SU-DHL-6 (cell line): ENCODE data around the gene IGF2R.

Experiments
- H2AFZ ChIP-seq: fragments of 200-600 bp; sonication (generic); 2 replicates; pipeline ENCODE4 v1.6.1; 2014; ENCODE audit warnings: low read depth, mild to moderate bottlenecking, moderate library complexity, mixed read lengths, antibody characterized with exemption, low read length; ENCODE audit not compliant: severe bottlenecking
- H3F3A ChIP-seq: fragments of 200-600 bp; shearing (Covaris generic); 2 replicates; pipeline ENCODE4 v1.6.0; 2016; ENCODE audit warnings: antibody characterized with exemption, mild to moderate bottlenecking; ENCODE audit not compliant: insufficient read depth
- H3K27ac ChIP-seq: fragments of 200-600 bp; sonication (generic); 2 replicates; pipeline ENCODE4 v1.5.1; 2016; ENCODE audit warnings: low read depth, mild to moderate bottlenecking, low read length, moderate library complexity, mixed read lengths
- H3K27me3 ChIP-seq: fragments of 200-600 bp; sonication (generic), shearing (Covaris generic); 2 replicates; pipeline ENCODE4 v1.6.0; 2014; ENCODE audit warnings: mild to moderate bottlenecking, low read length
- H3K36me3 ChIP-seq: fragments of 200-600 bp; sonication (generic); 2 replicates; pipeline ENCODE4 v1.6.1; 2014; ENCODE audit warnings: mild to moderate bottlenecking, low read length, mixed read lengths
- H3K4me2 ChIP-seq: fragments of 300-600, 200-600 bp; shearing (Covaris generic), sonication (generic); 2 replicates; pipeline ENCODE4 v1.6.0; 2014; ENCODE audit warnings: low read length, low read depth, mild to moderate bottlenecking; ENCODE audit not compliant: poor library complexity, severe bottlenecking
- H3K4me3 ChIP-seq: fragments of 200-600 bp; sonication (generic); 2 replicates; pipeline ENCODE4 v1.5.1; 2014; ENCODE audit warnings: antibody characterized with exemption, low read length, mild to moderate bottlenecking, mixed read lengths; ENCODE audit not compliant: insufficient read depth, poor library complexity, severe bottlenecking
- H3K79me2 ChIP-seq: fragments of 200-600 bp; sonication (generic); 2 replicates; pipeline ENCODE4 v1.6.1; 2014; ENCODE audit warnings: mild to moderate bottlenecking, low read length, moderate library complexity; ENCODE audit not compliant: insufficient read depth
- H3K9ac ChIP-seq: fragments of 200-600 bp; sonication (generic); 2 replicates; pipeline ENCODE4 v1.7.0; 2014; ENCODE audit warnings: mild to moderate bottlenecking, low read length
- H3K9me2 ChIP-seq: fragments of 200-600 bp; sonication (generic); replicated peaks from 2 replicates; pipeline ENCODE4 v1.6.1; 2014; ENCODE audit warnings: low read length; ENCODE audit not compliant: insufficient read depth
- H3K9me3 ChIP-seq: fragments of 200-600 bp; sonication (generic); 2 replicates; pipeline ENCODE4 v1.6.1; 2014; ENCODE audit warnings: low read length, mixed read lengths; ENCODE audit not compliant: insufficient read depth
- H4K20me1 ChIP-seq: fragments of 200-600 bp; sonication (generic); 2 replicates; pipeline ENCODE4 v1.6.1; 2014; ENCODE audit warnings: low read depth, mild to moderate bottlenecking, antibody characterized with exemption, low read length, moderate library complexity, mixed read lengths
- EZH2phosphoT487 ChIP-seq: fragments of 200-600 bp; sonication (generic), shearing (Covaris generic); conservative IDR thresholded peaks from 2 replicates; pipeline ENCODE4 v1.6.1; 2018; ENCODE audit warnings: mild to moderate bottlenecking, antibody characterized with exemption, low read length, moderate library complexity, mixed read lengths
- TF ChIP-seq, protein P1 (sequence below): fragments of 200-600 bp; sonication (generic); IDR thresholded peaks from one replicate; pipeline ENCODE4 v1.5.1; 2017; ENCODE audit warnings: antibody characterized with exemption, mild to moderate bottlenecking, low read length, moderate library complexity; ENCODE audit not compliant: insufficient read depth, poor library complexity, severe bottlenecking

IGF2R gene

DNA sequence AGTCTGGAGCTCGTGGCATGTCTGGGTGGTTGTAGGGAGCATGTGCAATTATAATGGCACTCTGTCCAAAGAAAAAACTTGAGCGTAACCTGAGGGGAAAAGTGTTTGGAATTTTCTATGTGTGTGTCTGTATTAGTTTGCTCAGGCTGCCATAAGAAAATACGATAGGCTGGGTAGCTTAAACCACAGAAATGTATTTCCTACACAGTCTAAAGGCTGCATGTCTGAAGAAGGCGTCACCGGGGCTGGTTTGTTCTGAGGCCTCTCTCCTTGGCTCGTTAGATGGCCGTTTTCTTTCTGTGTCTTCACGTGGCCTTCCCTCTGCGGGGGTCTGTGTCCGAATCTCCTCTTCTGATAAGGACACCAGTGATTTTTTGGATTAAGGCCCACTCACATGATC is 59.0 kb downstream of the IGF2R start:
- H3K27ac ChIP-seq: no peak overlapping the region
- no peaks in the 10 kb centered on the region for H3K36me3 ChIP-seq
- H3K4me2 ChIP-seq: no peak overlapping the region
- H3K79me2 ChIP-seq: no peaks in the 10 kb centered on the region
- H3K4me3 ChIP-seq: no peak overlapping the region
- no peaks in the 10 kb centered on the region for H3K9me3 ChIP-seq
- H4K20me1 ChIP-seq: no peaks in the 10 kb centered on the region
- H3K9ac ChIP-seq: no peak overlapping the region
- H3K9me2 ChIP-seq: no peaks in the 10 kb centered on the region
- TF ChIP-seq EZH2phosphoT487: no peak
- TF ChIP-seq, protein P1, sequence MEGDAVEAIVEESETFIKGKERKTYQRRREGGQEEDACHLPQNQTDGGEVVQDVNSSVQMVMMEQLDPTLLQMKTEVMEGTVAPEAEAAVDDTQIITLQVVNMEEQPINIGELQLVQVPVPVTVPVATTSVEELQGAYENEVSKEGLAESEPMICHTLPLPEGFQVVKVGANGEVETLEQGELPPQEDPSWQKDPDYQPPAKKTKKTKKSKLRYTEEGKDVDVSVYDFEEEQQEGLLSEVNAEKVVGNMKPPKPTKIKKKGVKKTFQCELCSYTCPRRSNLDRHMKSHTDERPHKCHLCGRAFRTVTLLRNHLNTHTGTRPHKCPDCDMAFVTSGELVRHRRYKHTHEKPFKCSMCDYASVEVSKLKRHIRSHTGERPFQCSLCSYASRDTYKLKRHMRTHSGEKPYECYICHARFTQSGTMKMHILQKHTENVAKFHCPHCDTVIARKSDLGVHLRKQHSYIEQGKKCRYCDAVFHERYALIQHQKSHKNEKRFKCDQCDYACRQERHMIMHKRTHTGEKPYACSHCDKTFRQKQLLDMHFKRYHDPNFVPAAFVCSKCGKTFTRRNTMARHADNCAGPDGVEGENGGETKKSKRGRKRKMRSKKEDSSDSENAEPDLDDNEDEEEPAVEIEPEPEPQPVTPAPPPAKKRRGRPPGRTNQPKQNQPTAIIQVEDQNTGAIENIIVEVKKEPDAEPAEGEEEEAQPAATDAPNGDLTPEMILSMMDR: no peak
- H3F3A ChIP-seq: no peaks in the 10 kb centered on the region
- no peaks in the 10 kb centered on the region for H3K27me3 ChIP-seq
- H2AFZ ChIP-seq: no peak overlapping the region

DNA sequence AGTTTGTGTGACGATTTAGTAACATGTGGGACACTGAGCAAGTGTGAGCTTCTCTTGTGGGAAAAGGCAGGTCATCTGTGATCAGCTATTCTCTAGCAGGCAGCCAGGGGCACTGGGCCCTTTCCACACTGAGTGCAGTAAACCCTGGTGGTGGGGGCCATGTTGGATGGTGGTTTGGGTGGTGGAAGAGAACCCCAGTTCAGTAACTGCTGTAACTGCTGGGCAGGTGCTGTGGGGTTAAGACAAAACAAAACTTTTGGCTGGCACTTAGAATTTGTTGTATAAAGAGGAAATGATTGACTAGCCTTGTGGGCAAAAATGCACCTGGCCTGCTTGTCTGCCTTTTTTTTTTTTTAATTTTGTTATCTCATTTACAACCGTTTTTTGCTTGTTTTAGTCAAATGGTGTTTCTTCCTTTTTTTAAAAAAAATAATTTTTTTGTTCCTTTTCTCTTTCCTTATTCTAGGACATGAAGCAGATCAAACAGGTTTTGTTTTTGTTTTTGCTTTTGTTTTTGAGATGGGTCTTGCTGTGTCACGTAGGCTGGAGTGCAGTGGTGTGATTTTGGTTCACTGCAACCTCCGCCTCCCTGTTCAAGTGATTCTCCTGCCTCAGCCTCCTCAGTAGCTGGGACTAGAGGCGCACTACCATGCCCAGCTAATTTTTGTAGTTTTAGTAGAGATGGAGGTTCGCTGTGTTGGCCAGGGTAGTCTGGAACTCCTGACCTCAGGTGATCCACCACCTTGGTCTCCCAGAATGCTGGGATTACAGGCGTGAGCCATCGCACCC is 59.8 kb downstream of the IGF2R start:
- Histone ChIP-seq H3K27ac (no peak overlapping the region), H3F3A (no peaks in the 10 kb centered on the region), H3K9ac (no peak overlapping the region), H2AFZ (no peak overlapping the region), H3K79me2 (no peaks in the 10 kb centered on the region), H3K9me3 (no peaks in the 10 kb centered on the region), H3K9me2 (no peaks in the 10 kb centered on the region), H3K36me3 (0 out of 2 replicates have a peak, but pooled peaks cover 3% of the 10 kb centered on the region), H3K4me2 (no peak overlapping the region), H3K27me3 (no peaks in the 10 kb centered on the region), H3K4me3 (no peak overlapping the region), H4K20me1 (no peaks in the 10 kb centered on the region)
- TF ChIP-seq, protein P1: no peak
- TF ChIP-seq EZH2phosphoT487: no peak

DNA sequence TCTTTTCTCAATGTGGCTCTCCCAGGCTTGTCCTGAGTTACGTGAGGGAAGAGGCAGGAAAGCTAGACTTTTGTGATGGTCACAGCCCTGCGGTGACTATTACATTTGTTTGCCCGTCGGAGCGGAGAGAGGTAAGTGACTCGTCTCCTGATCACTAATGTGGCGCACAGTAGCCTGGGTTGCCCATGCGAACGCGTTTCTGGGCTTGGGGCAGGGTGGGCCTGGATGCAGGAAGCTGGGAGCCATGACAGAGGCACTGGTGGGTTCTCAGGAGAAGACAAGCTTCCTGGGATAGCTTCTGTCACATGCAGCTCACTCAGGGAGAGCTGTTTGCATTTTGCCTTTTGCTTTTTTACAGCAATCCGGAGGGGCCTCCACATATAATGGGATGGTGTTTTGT is 60.6 kb downstream of the IGF2R start:
- Histone ChIP-seq H2AFZ (no peak overlapping the region), H3K27ac (no peak overlapping the region)

More for the DNA sequence above, 60.6 kb downstream of the IGF2R start:
- Histone ChIP-seq H3K9ac (no peak overlapping the region), H3K9me3 (no peaks in the 10 kb centered on the region), H3K4me3 (no peak overlapping the region), H3K27me3 (no peaks in the 10 kb centered on the region), H3K36me3 (0 out of 2 replicates have a peak, but pooled peaks cover 4% of the 10 kb centered on the region), H3K4me2 (no peak overlapping the region), H4K20me1 (no peaks in the 10 kb centered on the region), H3K9me2 (no peaks in the 10 kb centered on the region), H3F3A (no peaks in the 10 kb centered on the region), H3K79me2 (no peaks in the 10 kb centered on the region)
- TF ChIP-seq, protein P1: no peak
- TF ChIP-seq EZH2phosphoT487: no peak
